Panc1 (cell line): ENCODE measurements around the gene KLF14.

Experiments used
- POLR2AphosphoS5 ChIP-seq: IDR thresholded peaks from 2 replicates; pipeline ENCODE4 v1.6.1; 2012; ENCODE audit warnings: mild to moderate bottlenecking, low read depth, low read length, moderate library complexity
- SIN3A ChIP-seq: IDR thresholded peaks from 2 replicates; pipeline ENCODE4 v1.6.1; 2012; ENCODE audit warnings: low read depth, mild to moderate bottlenecking, low read length, moderate library complexity, borderline replicate concordance; ENCODE audit not compliant: insufficient read depth
- TCF7L2 ChIP-seq: IDR thresholded peaks from 2 replicates; pipeline ENCODE4 v1.6.1; 2011; ENCODE audit warnings: mild to moderate bottlenecking, low read depth, low read length, inconsistent platforms
- TF ChIP-seq, protein P1 (sequence below): fragments of 450-650 bp; IDR thresholded peaks from 2 replicates; pipeline ENCODE4 v1.5.1; 2017; ENCODE audit warnings: mild to moderate bottlenecking
- TF ChIP-seq, protein P2 (sequence below), 2 experiments: IDR thresholded peaks; 2 replicates each; pipeline ENCODE4 v1.6.1; 2011 to 2012; ENCODE audit warnings: low read depth in 2 of 2, control low read depth in 1 of 2, low read length in 1 of 2, mild to moderate bottlenecking in 1 of 2, moderate library complexity in 1 of 2; ENCODE audit not compliant: insufficient read depth in 1 of 2

GRCh38 chr7:130721486-130722277 lies 12.3 kb downstream of the KLF14 start:
- TF ChIP-seq, protein P1, sequence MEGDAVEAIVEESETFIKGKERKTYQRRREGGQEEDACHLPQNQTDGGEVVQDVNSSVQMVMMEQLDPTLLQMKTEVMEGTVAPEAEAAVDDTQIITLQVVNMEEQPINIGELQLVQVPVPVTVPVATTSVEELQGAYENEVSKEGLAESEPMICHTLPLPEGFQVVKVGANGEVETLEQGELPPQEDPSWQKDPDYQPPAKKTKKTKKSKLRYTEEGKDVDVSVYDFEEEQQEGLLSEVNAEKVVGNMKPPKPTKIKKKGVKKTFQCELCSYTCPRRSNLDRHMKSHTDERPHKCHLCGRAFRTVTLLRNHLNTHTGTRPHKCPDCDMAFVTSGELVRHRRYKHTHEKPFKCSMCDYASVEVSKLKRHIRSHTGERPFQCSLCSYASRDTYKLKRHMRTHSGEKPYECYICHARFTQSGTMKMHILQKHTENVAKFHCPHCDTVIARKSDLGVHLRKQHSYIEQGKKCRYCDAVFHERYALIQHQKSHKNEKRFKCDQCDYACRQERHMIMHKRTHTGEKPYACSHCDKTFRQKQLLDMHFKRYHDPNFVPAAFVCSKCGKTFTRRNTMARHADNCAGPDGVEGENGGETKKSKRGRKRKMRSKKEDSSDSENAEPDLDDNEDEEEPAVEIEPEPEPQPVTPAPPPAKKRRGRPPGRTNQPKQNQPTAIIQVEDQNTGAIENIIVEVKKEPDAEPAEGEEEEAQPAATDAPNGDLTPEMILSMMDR, result peak; percentile 81
- TF ChIP-seq, protein P2, sequence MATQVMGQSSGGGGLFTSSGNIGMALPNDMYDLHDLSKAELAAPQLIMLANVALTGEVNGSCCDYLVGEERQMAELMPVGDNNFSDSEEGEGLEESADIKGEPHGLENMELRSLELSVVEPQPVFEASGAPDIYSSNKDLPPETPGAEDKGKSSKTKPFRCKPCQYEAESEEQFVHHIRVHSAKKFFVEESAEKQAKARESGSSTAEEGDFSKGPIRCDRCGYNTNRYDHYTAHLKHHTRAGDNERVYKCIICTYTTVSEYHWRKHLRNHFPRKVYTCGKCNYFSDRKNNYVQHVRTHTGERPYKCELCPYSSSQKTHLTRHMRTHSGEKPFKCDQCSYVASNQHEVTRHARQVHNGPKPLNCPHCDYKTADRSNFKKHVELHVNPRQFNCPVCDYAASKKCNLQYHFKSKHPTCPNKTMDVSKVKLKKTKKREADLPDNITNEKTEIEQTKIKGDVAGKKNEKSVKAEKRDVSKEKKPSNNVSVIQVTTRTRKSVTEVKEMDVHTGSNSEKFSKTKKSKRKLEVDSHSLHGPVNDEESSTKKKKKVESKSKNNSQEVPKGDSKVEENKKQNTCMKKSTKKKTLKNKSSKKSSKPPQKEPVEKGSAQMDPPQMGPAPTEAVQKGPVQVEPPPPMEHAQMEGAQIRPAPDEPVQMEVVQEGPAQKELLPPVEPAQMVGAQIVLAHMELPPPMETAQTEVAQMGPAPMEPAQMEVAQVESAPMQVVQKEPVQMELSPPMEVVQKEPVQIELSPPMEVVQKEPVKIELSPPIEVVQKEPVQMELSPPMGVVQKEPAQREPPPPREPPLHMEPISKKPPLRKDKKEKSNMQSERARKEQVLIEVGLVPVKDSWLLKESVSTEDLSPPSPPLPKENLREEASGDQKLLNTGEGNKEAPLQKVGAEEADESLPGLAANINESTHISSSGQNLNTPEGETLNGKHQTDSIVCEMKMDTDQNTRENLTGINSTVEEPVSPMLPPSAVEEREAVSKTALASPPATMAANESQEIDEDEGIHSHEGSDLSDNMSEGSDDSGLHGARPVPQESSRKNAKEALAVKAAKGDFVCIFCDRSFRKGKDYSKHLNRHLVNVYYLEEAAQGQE (IDR thresholded peaks at IDR 0.05; ENCODE audit: insufficient read depth in 1 of 2, low read depth in 2 of 2, low read length in 1 of 2), result no peak
- TF ChIP-seq SIN3A (no peak), TCF7L2 (no peak), POLR2AphosphoS5 (no peak)
